IMR-90 (cell line): ENCODE results near the gene CLNK. TPM values are rescaled to one million over a fixed set of nuclear protein-coding genes. Genes with fewer than 3 reads are reported as not detected.
A peak's percentile ranks its signal among the peaks of the same experiment; 100 is the strongest.

ENCODE experiments used
- ATAC-seq: fragments of 200-7000 bp; cut with Tn5 transposase; 2 replicates; pipeline ENCODE4 v1.9.1; 2020; ENCODE audit warnings: low read depth, mild to moderate bottlenecking, moderate library complexity
- BruUV-seq: library from RNA; stranded (reverse); fragments of 400-500 nt; replicated peaks from 2 replicates; lab custom pipeline; 2021; lab: Mats Ljungman, UMichigan
- CTCF ChIA-PET: fragments of 300-600 bp; formaldehyde crosslinking; extraction: SDS; loops from one replicate; lab custom pipeline; 2021; ENCODE audit warnings: antibody characterized with exemption; lab: Yijun Ruan, JAX
- POLR2A ChIA-PET: fragments of 300-600 bp; sonication (Branson Sonifier 250); formaldehyde crosslinking; loops from one replicate; lab custom pipeline; 2022; ENCODE audit warnings: antibody characterized with exemption; ENCODE audit not compliant: unreplicated experiment; lab: Charles Lee
- DNase-seq: peaks from one replicate; pipeline ENCODE4 v3.0.0; 2013
- H2AFZ ChIP-seq: replicated peaks from 2 replicates; pipeline ENCODE3; 2013; ENCODE audit warnings: low read length, mild to moderate bottlenecking; ENCODE audit not compliant: poor library complexity
- H2AK5ac ChIP-seq: 2 replicates; pipeline ENCODE4 v1.6.1; 2013; ENCODE audit warnings: low read depth, low read length, inconsistent platforms
- H2AK9ac ChIP-seq: replicated peaks from 2 replicates; pipeline ENCODE3; 2013; ENCODE audit warnings: mild to moderate bottlenecking, low read depth, low read length, moderate library complexity; ENCODE audit not compliant: poor library complexity
- H2BK120ac ChIP-seq: 2 replicates; pipeline ENCODE4 v1.6.1; 2013; ENCODE audit warnings: low read depth, low read length, inconsistent platforms
- H2BK15ac ChIP-seq: 3 replicates; pipeline ENCODE4 v1.6.1; 2013; ENCODE audit warnings: low read depth, low read length, inconsistent platforms
- H2BK20ac ChIP-seq: 2 replicates; pipeline ENCODE4 v1.6.1; 2013; ENCODE audit warnings: low read depth, mild to moderate bottlenecking, inconsistent platforms, low read length, moderate library complexity
- H2BK5ac ChIP-seq: 2 replicates; pipeline ENCODE4 v1.6.1; 2013; ENCODE audit warnings: mild to moderate bottlenecking, low read depth, low read length, inconsistent platforms; ENCODE audit not compliant: poor library complexity, severe bottlenecking
- H3K14ac ChIP-seq: replicated peaks from 2 replicates; pipeline ENCODE4 v1.6.1; 2013; ENCODE audit warnings: low read depth, low read length, inconsistent platforms
- H3K18ac ChIP-seq: 2 replicates; pipeline ENCODE4 v1.6.1; 2013; ENCODE audit warnings: low read depth, low read length, control low read depth
- H3K23ac ChIP-seq: 2 replicates; pipeline ENCODE4 v1.6.1; 2013; ENCODE audit warnings: low read depth, low read length, inconsistent platforms
- H3K27ac ChIP-seq: 2 replicates; pipeline ENCODE4 v1.5.1; 2013; ENCODE audit warnings: mild to moderate bottlenecking, control low read depth, low read length; ENCODE audit not compliant: insufficient read depth
- H3K27me3 ChIP-seq: 2 replicates; pipeline ENCODE4 v1.6.1; 2013; ENCODE audit warnings: low read length; ENCODE audit not compliant: control insufficient read depth, insufficient read depth
- H3K36me3 ChIP-seq: 2 replicates; pipeline ENCODE4 v1.6.1; 2013; ENCODE audit warnings: low read length, mixed read lengths; ENCODE audit not compliant: control insufficient read depth, insufficient read depth
- H3K4ac ChIP-seq: 2 replicates; pipeline ENCODE4 v1.6.1; 2013; ENCODE audit warnings: low read depth, low read length, inconsistent platforms
- H3K4me1 ChIP-seq: 2 replicates; pipeline ENCODE4 v1.6.1; 2013; ENCODE audit warnings: low read length, mixed read lengths; ENCODE audit not compliant: control insufficient read depth, insufficient read depth
- H3K4me2 ChIP-seq: 2 replicates; pipeline ENCODE4 v1.6.1; 2013; ENCODE audit warnings: low read depth, mild to moderate bottlenecking, control low read depth, low read length, moderate library complexity
- H3K4me3 ChIP-seq: 2 replicates; pipeline ENCODE4 v1.5.1; 2013; ENCODE audit warnings: low read depth, mild to moderate bottlenecking, control low read depth, low read length, moderate library complexity; ENCODE audit not compliant: insufficient read depth
- H3K56ac ChIP-seq: 2 replicates; pipeline ENCODE4 v1.6.1; 2013; ENCODE audit warnings: low read length, inconsistent platforms; ENCODE audit not compliant: insufficient read depth; ENCODE audit errors: extremely low read depth
- H3K79me1 ChIP-seq, 2 experiments: 2 replicates each; pipeline ENCODE4 v1.6.1; 2013; ENCODE audit warnings: low read length in 2 of 2, inconsistent platforms in 1 of 2, low read depth in 1 of 2
- H3K9ac ChIP-seq: 2 replicates; pipeline ENCODE4 v1.6.1; 2013; ENCODE audit warnings: low read depth, low read length, control low read depth
- H3K9me1 ChIP-seq: 2 replicates; pipeline ENCODE4 v1.6.1; 2013; ENCODE audit warnings: low read length, inconsistent platforms; ENCODE audit not compliant: insufficient read depth
- H3K9me3 ChIP-seq: 2 replicates; pipeline ENCODE4 v1.6.1; 2013; ENCODE audit warnings: low read length; ENCODE audit not compliant: control insufficient read depth, insufficient read depth
- H4K20me1 ChIP-seq: 2 replicates; pipeline ENCODE4 v1.6.1; 2013; ENCODE audit warnings: low read length, inconsistent platforms; ENCODE audit not compliant: insufficient read depth
- H4K5ac ChIP-seq: 2 replicates; pipeline ENCODE4 v1.6.1; 2013; ENCODE audit warnings: mild to moderate bottlenecking, low read depth, low read length, control low read depth
- H4K8ac ChIP-seq, 2 experiments: 2 replicates each; pipeline ENCODE4 v1.6.1; 2013; ENCODE audit warnings: low read depth in 2 of 2, low read length in 2 of 2, control low read depth in 1 of 2, inconsistent platforms in 1 of 2
- H4K91ac ChIP-seq: 2 replicates; pipeline ENCODE4 v1.6.1; 2013; ENCODE audit warnings: low read depth, low read length, inconsistent platforms; ENCODE audit not compliant: insufficient read depth
- CEBPB ChIP-seq: IDR thresholded peaks from 2 replicates; pipeline ENCODE4 v1.6.1; 2012; ENCODE audit warnings: low read depth, low read length, improper control_type of control experiment
- RAD21 ChIP-seq: IDR thresholded peaks from 2 replicates; pipeline ENCODE4 v1.6.1; 2012; ENCODE audit warnings: low read length, improper control_type of control experiment
- RCOR1 ChIP-seq: IDR thresholded peaks from 2 replicates; pipeline ENCODE4 v1.6.1; 2012; ENCODE audit warnings: mild to moderate bottlenecking, low read length, improper control_type of control experiment; ENCODE audit not compliant: insufficient replicate concordance
- RFX5 ChIP-seq: IDR thresholded peaks from 2 replicates; pipeline ENCODE4 v1.8.0; 2012; ENCODE audit warnings: low read depth, mild to moderate bottlenecking, low read length, moderate library complexity
- SMC3 ChIP-seq: fragments of 150-350 bp; IDR thresholded peaks from 2 replicates; pipeline ENCODE4 v1.6.1; 2016; ENCODE audit warnings: low read depth, mild to moderate bottlenecking, antibody characterized with exemption, low read length, moderate library complexity
- WGBS, 2 experiments: methylation state at CpG; one replicate each; pipeline versions ENCODE4 v1.1.5 to v1.1.7; 2013; ENCODE audit warnings: missing lambda C conversion rate in 2 of 2; ENCODE audit not compliant: insufficient read length in 1 of 2; ENCODE audit errors: extremely low coverage in 2 of 2; 5-methylcytosine and 5-hydroxymethylcytosine counted together
- dilution Hi-C: fragments of 300-500 bp; cut with HindIII; formaldehyde crosslinking; loops from one replicate; pipeline ENCODE4 v1.14.3; 2018; ENCODE audit warnings: low sequenced_read_pairs; ENCODE audit not compliant: unreplicated experiment
- in situ Hi-C: fragments of 300-500 bp; cut with MboI; formaldehyde crosslinking; loops from 3 replicates; pipeline ENCODE4 v1.14.3; 2019; ENCODE audit warnings: low sequenced_read_pairs, inconsistent platforms, mixed read lengths
- intact Hi-C: fragments of 100-400 bp; cut with micrococcal nuclease; formaldehyde crosslinking; loops from 2 replicates; pipeline ENCODE4 v1.10.0; 2022
- polyA plus RNA-seq, 3 experiments: library from polyadenylated mRNA; depleted of rRNA; stranded (reverse); fragments of >200 nt; gene quantifications; 2 replicates each; pipeline ENCODE4 v1.2.3, GENCODE V29; 2012; ENCODE audit warnings: low replicate concordance in 1 of 3
- total RNA-seq: library from RNA; depleted of rRNA; stranded (reverse); fragments of >200 nt; gene quantifications from 2 replicates; pipeline ENCODE4 v1.2.3, GENCODE V29; 2012
- TF ChIP-seq, protein P1 (sequence below): conservative IDR thresholded peaks from 2 replicates; pipeline ENCODE4 v1.5.1; 2012; ENCODE audit warnings: mild to moderate bottlenecking, low read depth, low read length, improper control_type of control experiment

Gene CLNK
- total and polyA plus RNA-seq, 2 of the 4 experiments (the other 2 are of a cell fraction) = not detected

DNA sequence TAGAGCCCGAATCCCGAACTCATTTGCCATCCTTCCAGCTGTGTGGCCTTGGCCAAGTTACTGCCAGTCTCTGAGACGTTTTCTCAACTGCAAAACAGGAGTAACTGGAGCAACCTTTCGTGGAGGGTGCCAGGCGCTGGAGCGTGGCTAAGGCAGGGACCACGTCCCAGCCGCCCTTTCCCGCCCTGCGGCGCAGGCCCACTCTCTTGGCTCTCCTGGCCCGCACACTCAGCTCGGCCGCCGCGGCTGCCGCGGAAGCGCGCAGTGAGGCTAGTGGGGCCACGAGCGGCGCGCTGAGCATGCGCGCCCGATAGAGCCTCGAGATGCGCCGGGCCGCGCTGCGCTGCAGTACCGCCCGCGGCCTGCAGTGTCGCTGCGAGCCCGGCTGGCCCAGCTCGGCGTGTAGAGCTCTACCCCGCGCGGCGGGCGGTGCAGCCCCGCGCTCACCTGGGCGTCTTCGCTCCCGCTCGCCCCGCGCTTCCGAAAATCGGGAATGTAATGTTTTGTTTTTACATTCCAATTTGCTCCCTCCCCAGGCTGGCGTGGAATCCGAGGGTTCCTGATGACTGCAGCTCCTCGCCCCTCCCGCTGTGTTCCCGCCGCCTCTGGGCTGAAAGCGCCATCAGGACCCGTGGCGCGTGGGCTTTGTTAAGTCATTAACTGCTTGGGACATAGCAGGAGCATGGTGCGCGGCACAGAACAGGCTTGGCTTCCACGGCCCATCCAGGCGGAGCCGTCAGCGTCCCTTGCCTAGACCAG is 223.3 kb downstream of the CLNK start:
- H4K8ac ChIP-seq = peak overlapping the region in 1 of 2 experiments; percentile 59; a peak in 2 of 4 replicates
- H3K9me3 ChIP-seq = peaks cover 7% of the 10 kb centered on the region; the same call in 1 of the 2 replicates
- TF ChIP-seq SMC3 = no peak
- no peak for TF ChIP-seq RFX5
- peak; percentile 60 for TF ChIP-seq RAD21
- no peak for TF ChIP-seq CEBPB
- TF ChIP-seq RCOR1 = no peak
- TF ChIP-seq, protein P1, sequence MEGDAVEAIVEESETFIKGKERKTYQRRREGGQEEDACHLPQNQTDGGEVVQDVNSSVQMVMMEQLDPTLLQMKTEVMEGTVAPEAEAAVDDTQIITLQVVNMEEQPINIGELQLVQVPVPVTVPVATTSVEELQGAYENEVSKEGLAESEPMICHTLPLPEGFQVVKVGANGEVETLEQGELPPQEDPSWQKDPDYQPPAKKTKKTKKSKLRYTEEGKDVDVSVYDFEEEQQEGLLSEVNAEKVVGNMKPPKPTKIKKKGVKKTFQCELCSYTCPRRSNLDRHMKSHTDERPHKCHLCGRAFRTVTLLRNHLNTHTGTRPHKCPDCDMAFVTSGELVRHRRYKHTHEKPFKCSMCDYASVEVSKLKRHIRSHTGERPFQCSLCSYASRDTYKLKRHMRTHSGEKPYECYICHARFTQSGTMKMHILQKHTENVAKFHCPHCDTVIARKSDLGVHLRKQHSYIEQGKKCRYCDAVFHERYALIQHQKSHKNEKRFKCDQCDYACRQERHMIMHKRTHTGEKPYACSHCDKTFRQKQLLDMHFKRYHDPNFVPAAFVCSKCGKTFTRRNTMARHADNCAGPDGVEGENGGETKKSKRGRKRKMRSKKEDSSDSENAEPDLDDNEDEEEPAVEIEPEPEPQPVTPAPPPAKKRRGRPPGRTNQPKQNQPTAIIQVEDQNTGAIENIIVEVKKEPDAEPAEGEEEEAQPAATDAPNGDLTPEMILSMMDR = peak; percentile 85
- dilution Hi-C loops (no loop called here), intact Hi-C loops (no loop called here), in situ Hi-C loops (no loop called here)
- POLR2A ChIA-PET = no interaction called here
- peaks cover 2 to 3% of the 10 kb centered on the region in 2 experiments; a peak in 3 of 4 replicates for H3K79me1 ChIP-seq
- no peak overlapping the region for H2BK20ac ChIP-seq
- no peak overlapping the region for H3K23ac ChIP-seq
- no peak overlapping the region for H3K27ac ChIP-seq
- no peak overlapping the region for H3K18ac ChIP-seq
- H3K56ac ChIP-seq = no peak overlapping the region
- no peak overlapping the region for H2BK15ac ChIP-seq
- no peaks in the 10 kb centered on the region for H3K36me3 ChIP-seq
- no peaks in the 10 kb centered on the region for H4K20me1 ChIP-seq
- WGBS, 2 experiments = 5% methylated on average over 38 of the region's 72 CpGs; no CpG with 5 or more reads in 1 of the 2 experiments
- ATAC-seq (peak; percentile 88), DNase-seq (peak; percentile 57)
- H3K9ac ChIP-seq = peak overlapping the region; percentile 26; the same call in 1 of the 2 replicates
- peak overlapping the region; percentile 36 for H3K4me3 ChIP-seq
- H3K27me3 ChIP-seq = peaks cover 13% of the 10 kb centered on the region
- CTCF ChIA-PET = interaction anchor here (0.6 to 2.0 kb wide), 5 partner anchors 13 to 90 kb away, joined by 3 to 10 read pairs (median 5); no protein-coding TSS in a partner anchor
- H3K14ac ChIP-seq = no peak overlapping the region
- no peaks in the 10 kb centered on the region for H3K9me1 ChIP-seq
- no peak overlapping the region for H4K5ac ChIP-seq
- H3K4me2 ChIP-seq = peak overlapping the region; percentile 87
- no peak overlapping the region; the same call in 1 of the 2 replicates for H4K91ac ChIP-seq
- peak overlapping the region; percentile 91 for H2AFZ ChIP-seq
- no peaks in the 10 kb centered on the region for H3K4me1 ChIP-seq
- no peak overlapping the region for H2AK9ac ChIP-seq
- no peak overlapping the region for H3K4ac ChIP-seq
- no peak overlapping the region for H2BK5ac ChIP-seq
- no TSS peak for BruUV-seq
- H2BK120ac ChIP-seq = no peak overlapping the region
- no peak overlapping the region for H2AK5ac ChIP-seq
